Liver (tissue), 3 donors: Measurements from ENCODE around the gene SPZ1.

Experiments
- ATF3 ChIP-seq: IDR thresholded peaks from 2 replicates; pipeline ENCODE4 v1.6.1; 2016; ENCODE audit warnings: antibody characterized with exemption
- CTCF ChIP-seq: fragments of 150-350 bp; IDR thresholded peaks from 2 replicates; pipeline ENCODE4 v1.5.1; 2017; ENCODE audit warnings: improper control_type of control experiment, low read depth, low read length; ENCODE audit not compliant: missing input control
- RAD21 ChIP-seq, 2 donors: IDR thresholded peaks; 2 replicates each; pipeline ENCODE4 v1.6.1; 2016; ENCODE audit warnings: antibody characterized with exemption in 2 of 2, mild to moderate bottlenecking in 2 of 2
- REST ChIP-seq: IDR thresholded peaks from 2 replicates; pipeline ENCODE4 v1.6.1; 2016; ENCODE audit warnings: antibody characterized with exemption, mild to moderate bottlenecking
- donor health status: healthy.
- donor health status: healthy.

- TF ChIP-seq CTCF (no peak), RAD21 (IDR thresholded peaks at IDR 0.05) (no peak), REST (no peak), ATF3 (no peak)
Observed at GRCh38 chr5:80299601-80300000, 20.2 kb upstream of the SPZ1 start.
